ENCODE data around the gene CACNA1I. TPM values are rescaled to one million over a fixed set of nuclear protein-coding genes. Genes with fewer than 3 reads are reported as not detected.

The CACNA1I gene
- total and polyA plus RNA-seq, 11 donors: 0.01 to 0.07 (median 0.04) TPM; not detected in 6

DNA sequence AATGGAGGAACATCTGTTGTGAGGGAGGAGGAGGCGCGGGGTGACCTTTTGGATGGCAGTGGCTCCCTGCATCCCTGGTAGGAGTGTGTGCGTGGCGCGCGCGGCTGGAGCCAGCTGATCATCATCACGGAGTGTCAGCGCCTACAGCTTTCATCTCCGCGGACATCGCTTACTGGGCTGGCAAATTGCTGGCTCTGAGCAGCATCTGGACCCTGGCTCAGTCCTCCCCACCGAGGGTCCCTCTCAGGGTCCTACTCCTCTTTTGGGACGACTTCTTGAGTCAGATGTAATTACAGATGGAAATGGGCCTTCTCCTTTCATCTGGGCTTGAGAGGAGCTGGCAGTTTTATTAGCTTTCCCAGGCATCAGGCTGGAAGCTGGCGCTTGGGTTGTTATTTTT is 85.3 kb downstream of the CACNA1I start:
- TF ChIP-seq POLR2A (IDR thresholded peaks at IDR 0.05): no peak
- TF ChIP-seq, protein P1, sequence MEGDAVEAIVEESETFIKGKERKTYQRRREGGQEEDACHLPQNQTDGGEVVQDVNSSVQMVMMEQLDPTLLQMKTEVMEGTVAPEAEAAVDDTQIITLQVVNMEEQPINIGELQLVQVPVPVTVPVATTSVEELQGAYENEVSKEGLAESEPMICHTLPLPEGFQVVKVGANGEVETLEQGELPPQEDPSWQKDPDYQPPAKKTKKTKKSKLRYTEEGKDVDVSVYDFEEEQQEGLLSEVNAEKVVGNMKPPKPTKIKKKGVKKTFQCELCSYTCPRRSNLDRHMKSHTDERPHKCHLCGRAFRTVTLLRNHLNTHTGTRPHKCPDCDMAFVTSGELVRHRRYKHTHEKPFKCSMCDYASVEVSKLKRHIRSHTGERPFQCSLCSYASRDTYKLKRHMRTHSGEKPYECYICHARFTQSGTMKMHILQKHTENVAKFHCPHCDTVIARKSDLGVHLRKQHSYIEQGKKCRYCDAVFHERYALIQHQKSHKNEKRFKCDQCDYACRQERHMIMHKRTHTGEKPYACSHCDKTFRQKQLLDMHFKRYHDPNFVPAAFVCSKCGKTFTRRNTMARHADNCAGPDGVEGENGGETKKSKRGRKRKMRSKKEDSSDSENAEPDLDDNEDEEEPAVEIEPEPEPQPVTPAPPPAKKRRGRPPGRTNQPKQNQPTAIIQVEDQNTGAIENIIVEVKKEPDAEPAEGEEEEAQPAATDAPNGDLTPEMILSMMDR (IDR thresholded peaks at IDR 0.05): no peak
- peaks cover 0 to 8% (median 0%) of the 10 kb centered on the region in 12 donors for H3K9me3 ChIP-seq
- DNase-seq: no peak
- H3K4me3 ChIP-seq: no peak overlapping the region
- no peaks in the 10 kb centered on the region for H3K36me3 ChIP-seq
- WGBS, 4 donors: 58 to 73% (median 71%) methylated on average over 13 to 15 of the region's 15 CpGs
- H3K27ac ChIP-seq: no peak overlapping the region
- intact Hi-C loops (cut with DNase I): no loop called here
- ATAC-seq: no peak
- no peaks in the 10 kb centered on the region for H3K4me1 ChIP-seq
- H3K27me3 ChIP-seq: peaks cover 4 to 53% (median 17%) of the 10 kb centered on the region in 9 donors

DNA sequence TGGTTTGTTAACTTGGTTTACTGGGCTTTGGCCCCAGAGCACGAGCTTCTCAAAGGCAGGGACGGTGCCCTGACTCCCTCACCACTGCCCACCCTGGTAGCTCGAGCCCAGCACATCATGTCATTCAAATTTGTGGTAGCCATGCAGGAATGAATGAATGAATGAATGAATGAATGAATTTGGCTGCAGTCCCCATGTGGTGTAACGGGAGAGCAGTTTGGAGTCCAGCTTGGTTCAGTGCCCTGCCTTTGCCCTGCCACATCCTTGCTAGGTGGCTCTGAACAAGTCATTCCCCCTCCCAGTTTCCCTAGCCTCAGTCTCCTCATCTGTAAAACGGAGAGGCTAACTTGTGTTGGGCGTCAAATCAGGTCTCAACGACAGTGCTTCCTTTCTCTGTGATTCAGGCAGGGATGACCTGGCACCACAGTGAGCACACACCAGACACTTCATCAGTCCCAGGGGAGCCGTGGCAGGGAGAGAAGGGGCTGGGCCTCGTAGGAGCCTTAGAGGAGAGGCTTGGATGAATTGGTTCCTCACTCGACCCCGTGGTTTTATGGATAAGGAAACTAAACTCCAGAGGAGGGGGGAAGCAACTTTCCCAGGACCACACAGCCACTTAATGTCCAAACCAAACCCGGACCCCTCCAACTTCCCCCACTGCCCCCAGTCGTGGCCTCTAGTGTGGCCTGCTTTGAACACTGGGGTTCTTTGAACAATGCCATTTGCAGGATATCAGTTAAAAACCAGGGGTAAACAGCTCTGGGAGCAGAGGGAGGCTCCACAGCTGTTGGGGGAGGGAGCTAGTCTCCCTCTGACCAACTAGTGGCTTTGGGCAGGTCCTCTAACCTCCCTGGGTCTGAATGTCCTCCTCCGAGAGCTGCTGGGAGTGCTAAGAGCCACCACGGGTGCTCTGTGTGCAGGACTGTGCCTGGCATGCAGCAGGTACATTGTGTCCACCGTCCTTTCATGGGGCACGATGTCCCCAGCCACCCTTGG is 86.2 kb downstream of the CACNA1I start:
- intact Hi-C loops (cut with DNase I): no loop called here
- Histone ChIP-seq H3K36me3 (no peaks in the 10 kb centered on the region), H3K27ac (no peak overlapping the region), H3K4me1 (peaks cover 0 to 2% (median 0%) of the 10 kb centered on the region in 12 donors), H3K27me3 (peaks cover 14 to 63% (median 27%) of the 10 kb centered on the region in 9 donors), H3K4me3 (no peak overlapping the region), H3K9me3 (peaks cover 0 to under 1% (median 0%) of the 10 kb centered on the region in 12 donors)
- WGBS, 4 donors: 54 to 61% (median 55%) methylated on average over 16 to 17 of the region's 17 CpGs
- DNase-seq (no peak), ATAC-seq (no peak)
- TF ChIP-seq, protein P1 (IDR thresholded peaks at IDR 0.05): no peak
- no peak for TF ChIP-seq POLR2A (IDR thresholded peaks at IDR 0.05)

DNA sequence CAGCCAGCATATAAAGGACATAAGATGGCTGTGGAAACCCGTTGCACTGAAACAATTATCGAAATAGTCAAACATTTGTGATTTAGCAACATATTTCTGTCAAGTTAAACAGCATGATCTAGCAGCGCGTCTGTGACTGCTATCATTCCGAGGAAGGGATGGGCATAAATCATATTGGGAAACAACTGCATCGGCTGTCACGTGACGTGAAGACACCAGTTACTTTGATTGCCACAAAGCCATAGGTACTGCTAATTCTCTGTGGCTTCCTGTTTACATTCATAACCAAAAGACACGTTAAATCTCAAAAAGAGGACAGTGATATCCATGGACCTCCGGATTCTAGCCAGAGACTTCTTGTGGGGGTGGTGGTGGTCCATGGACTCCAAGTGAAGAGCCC is 87.8 kb downstream of the CACNA1I start:
- DNase-seq (no peak), ATAC-seq (no peak)
- no peak overlapping the region for H3K27ac ChIP-seq
- intact Hi-C loops (cut with DNase I): no loop called here
- H3K4me1 ChIP-seq: peaks cover 0 to 12% (median 2%) of the 10 kb centered on the region in 12 donors
- H3K4me3 ChIP-seq: no peak overlapping the region
- peaks cover 30 to 79% (median 42%) of the 10 kb centered on the region in 9 donors for H3K27me3 ChIP-seq
- H3K36me3 ChIP-seq: no peaks in the 10 kb centered on the region
- WGBS, 4 donors: 63 to 72% (median 67%) methylated on average over 10 of the region's 10 CpGs
- no peak for TF ChIP-seq POLR2A (IDR thresholded peaks at IDR 0.05)
- TF ChIP-seq, protein P1 (IDR thresholded peaks at IDR 0.05): no peak
- H3K9me3 ChIP-seq: no peaks in the 10 kb centered on the region

DNA sequence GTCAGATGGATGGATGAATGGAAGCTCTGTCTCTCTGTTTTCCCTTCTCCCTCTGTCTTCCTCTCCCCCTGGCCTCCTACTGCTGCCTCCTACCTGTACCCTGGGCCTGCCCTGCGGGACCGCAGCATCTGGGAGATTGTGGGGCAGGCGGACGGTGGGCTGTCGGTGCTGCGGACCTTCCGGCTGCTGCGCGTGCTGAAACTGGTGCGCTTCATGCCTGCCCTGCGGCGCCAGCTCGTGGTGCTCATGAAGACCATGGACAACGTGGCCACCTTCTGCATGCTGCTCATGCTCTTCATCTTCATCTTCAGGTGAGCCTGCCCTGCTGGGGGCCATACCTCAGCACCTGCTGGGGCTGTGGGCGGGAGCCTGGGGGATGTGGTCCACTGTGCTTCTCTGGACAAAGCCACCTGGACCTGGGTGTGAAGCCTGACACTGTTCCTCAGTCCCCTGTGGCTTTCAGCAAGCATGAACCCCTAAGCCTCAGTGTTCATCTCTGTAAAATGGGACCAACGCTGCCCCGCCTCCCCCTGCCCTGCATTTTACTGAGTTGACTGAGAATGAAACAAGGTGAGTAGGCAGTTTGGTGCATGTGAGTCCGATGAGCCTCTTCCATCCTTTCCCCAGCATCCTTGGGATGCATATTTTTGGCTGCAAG is 88.4 kb downstream of the CACNA1I start:
- Histone ChIP-seq H3K27ac (no peak overlapping the region), H3K4me1 (peaks cover 0 to 17% (median 2%) of the 10 kb centered on the region in 12 donors), H3K36me3 (no peaks in the 10 kb centered on the region), H3K27me3 (peaks cover 35 to 85% (median 47%) of the 10 kb centered on the region in 9 donors), H3K4me3 (no peak overlapping the region), H3K9me3 (no peaks in the 10 kb centered on the region)
- TF ChIP-seq, protein P1 (IDR thresholded peaks at IDR 0.05): no peak
- no peak for TF ChIP-seq POLR2A (IDR thresholded peaks at IDR 0.05)
- DNase-seq (no peak), ATAC-seq (no peak)
- 87 to 97% (median 90%) methylated on average over 13 to 18 of the region's 18 CpGs for WGBS, 4 donors
- intact Hi-C loops (cut with DNase I): no loop called here
